Panc1 (cell line): ENCODE data around the gene LIPC. TPM values are rescaled to one million over a fixed set of nuclear protein-coding genes. Genes with fewer than 3 reads are reported as not detected.

Experiments
- ATAC-seq: fragments of 200-7000 bp; cut with Tn5 transposase; 2 replicates; pipeline ENCODE4 v1.9.1; 2020; ENCODE audit warnings: mild to moderate bottlenecking, moderate library complexity
- BruUV-seq: library from RNA; stranded (reverse); fragments of 400-500 nt; replicated peaks from 2 replicates; lab custom pipeline; 2021; lab: Mats Ljungman, UMichigan
- CTCF ChIA-PET: fragments of 300-600 bp; sonication (Branson Sonifier 250); formaldehyde crosslinking; loops from one replicate; lab custom pipeline; 2022; ENCODE audit warnings: antibody characterized with exemption; lab: Charles Lee
- POLR2A ChIA-PET: fragments of 300-600 bp; sonication (Branson Sonifier 250); formaldehyde crosslinking; loops from one replicate; lab custom pipeline; 2022; ENCODE audit warnings: antibody characterized with exemption; lab: Charles Lee
- DNase-seq: peaks from one replicate; pipeline ENCODE4 v3.0.0-alpha.2; 2010; ENCODE audit warnings: low read depth, low spot score
- H3K27ac ChIP-seq: 2 replicates; pipeline ENCODE4 v1.5.1; 2011; ENCODE audit warnings: mild to moderate bottlenecking, low read length, inconsistent platforms
- H3K27me3 ChIP-seq: fragments of 200-500 bp; sonication (Bioruptor generic); 2 replicates; pipeline ENCODE4 v1.6.0; 2014; ENCODE audit warnings: low read length, inconsistent platforms; ENCODE audit not compliant: control insufficient read depth, insufficient read depth
- H3K36me3 ChIP-seq: fragments of 200-500 bp; sonication (Bioruptor generic); 2 replicates; pipeline ENCODE4 v1.5.1; 2014; ENCODE audit warnings: inconsistent platforms, mild to moderate bottlenecking, low read length, moderate library complexity; ENCODE audit not compliant: control insufficient read depth, insufficient read depth
- H3K4me1 ChIP-seq: 2 replicates; pipeline ENCODE4 v1.5.1; 2011; ENCODE audit warnings: inconsistent platforms, mild to moderate bottlenecking, low read length, moderate library complexity; ENCODE audit not compliant: control insufficient read depth, insufficient read depth
- H3K4me3 ChIP-seq, 2 experiments: 2 replicates each; pipeline ENCODE4 v1.5.1; 2011 to 2012; ENCODE audit warnings: low read depth in 2 of 2, low read length in 2 of 2, mild to moderate bottlenecking in 2 of 2, inconsistent platforms in 1 of 2, moderate library complexity in 1 of 2
- H3K9me3 ChIP-seq: fragments of 200-500 bp; sonication (Bioruptor generic); 2 replicates; pipeline ENCODE4 v1.5.1; 2014; ENCODE audit warnings: low read depth, mild to moderate bottlenecking, inconsistent platforms, low read length, moderate library complexity; ENCODE audit not compliant: control insufficient read depth, insufficient read depth
- POLR2AphosphoS5 ChIP-seq: IDR thresholded peaks from 2 replicates; pipeline ENCODE4 v1.6.1; 2012; ENCODE audit warnings: mild to moderate bottlenecking, low read depth, low read length, moderate library complexity
- SIN3A ChIP-seq: IDR thresholded peaks from 2 replicates; pipeline ENCODE4 v1.6.1; 2012; ENCODE audit warnings: low read depth, mild to moderate bottlenecking, low read length, moderate library complexity, borderline replicate concordance; ENCODE audit not compliant: insufficient read depth
- TCF7L2 ChIP-seq: IDR thresholded peaks from 2 replicates; pipeline ENCODE4 v1.6.1; 2011; ENCODE audit warnings: mild to moderate bottlenecking, low read depth, low read length, inconsistent platforms
- in situ Hi-C: cut with HindIII; loops from 2 replicates; pipeline ENCODE4 v1.10.0; 2016; ENCODE audit warnings: low sequenced_read_pairs, low pct_unique_long_range_greater_than_20kb
- intact Hi-C: fragments of 100-400 bp; cut with micrococcal nuclease; formaldehyde crosslinking; loops from one replicate; pipeline ENCODE4 v1.10.0; 2022; ENCODE audit not compliant: unreplicated experiment
- total RNA-seq: library from RNA; stranded (reverse); gene quantifications from one replicate; pipeline ENCODE4 v1.2.1, GENCODE V29; 2021; ENCODE audit not compliant: unreplicated experiment
- TF ChIP-seq, protein P1 (sequence below), 2 experiments: IDR thresholded peaks; 2 replicates each; pipeline ENCODE4 v1.6.1; 2011 to 2012; ENCODE audit warnings: low read depth in 2 of 2, control low read depth in 1 of 2, low read length in 1 of 2, mild to moderate bottlenecking in 1 of 2, moderate library complexity in 1 of 2; ENCODE audit not compliant: insufficient read depth in 1 of 2
- TF ChIP-seq, protein P2 (sequence below): fragments of 450-650 bp; IDR thresholded peaks from 2 replicates; pipeline ENCODE4 v1.5.1; 2017; ENCODE audit warnings: mild to moderate bottlenecking

LIPC gene
- total RNA-seq, 1 experiment from 2014 or later: not detected

DNA sequence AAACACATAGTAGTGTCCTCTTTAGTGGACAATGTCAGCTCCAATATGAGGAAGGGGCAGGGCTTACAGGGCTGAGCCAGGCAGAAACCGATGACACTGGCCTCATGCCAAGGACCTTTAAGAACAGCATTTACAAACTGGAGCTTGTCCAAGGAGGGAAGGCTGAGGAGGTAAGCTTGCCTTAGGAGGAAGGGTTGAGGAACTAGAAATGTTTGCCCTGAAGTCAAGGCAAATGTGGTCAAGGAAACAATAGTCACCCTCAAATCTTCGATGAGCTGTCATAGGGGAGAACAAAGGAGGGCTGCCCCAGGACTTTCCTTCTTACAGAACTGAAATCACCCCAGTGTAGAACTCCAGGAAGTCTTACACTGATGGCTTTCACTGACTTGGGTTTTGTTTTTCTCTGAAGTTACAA, 136.4 kb downstream of the LIPC start:
- ChIA-PET POLR2A (interaction anchor here (0.7 kb wide), 1 partner anchor 269 kb away, joined by 6 read pairs; no protein-coding TSS in a partner anchor), CTCF (no interaction called here)
- no peaks in the 10 kb centered on the region for H3K36me3 ChIP-seq
- DNase-seq (no peak), ATAC-seq (no peak)
- no peaks in the 10 kb centered on the region for H3K4me1 ChIP-seq
- TF ChIP-seq, protein P1, sequence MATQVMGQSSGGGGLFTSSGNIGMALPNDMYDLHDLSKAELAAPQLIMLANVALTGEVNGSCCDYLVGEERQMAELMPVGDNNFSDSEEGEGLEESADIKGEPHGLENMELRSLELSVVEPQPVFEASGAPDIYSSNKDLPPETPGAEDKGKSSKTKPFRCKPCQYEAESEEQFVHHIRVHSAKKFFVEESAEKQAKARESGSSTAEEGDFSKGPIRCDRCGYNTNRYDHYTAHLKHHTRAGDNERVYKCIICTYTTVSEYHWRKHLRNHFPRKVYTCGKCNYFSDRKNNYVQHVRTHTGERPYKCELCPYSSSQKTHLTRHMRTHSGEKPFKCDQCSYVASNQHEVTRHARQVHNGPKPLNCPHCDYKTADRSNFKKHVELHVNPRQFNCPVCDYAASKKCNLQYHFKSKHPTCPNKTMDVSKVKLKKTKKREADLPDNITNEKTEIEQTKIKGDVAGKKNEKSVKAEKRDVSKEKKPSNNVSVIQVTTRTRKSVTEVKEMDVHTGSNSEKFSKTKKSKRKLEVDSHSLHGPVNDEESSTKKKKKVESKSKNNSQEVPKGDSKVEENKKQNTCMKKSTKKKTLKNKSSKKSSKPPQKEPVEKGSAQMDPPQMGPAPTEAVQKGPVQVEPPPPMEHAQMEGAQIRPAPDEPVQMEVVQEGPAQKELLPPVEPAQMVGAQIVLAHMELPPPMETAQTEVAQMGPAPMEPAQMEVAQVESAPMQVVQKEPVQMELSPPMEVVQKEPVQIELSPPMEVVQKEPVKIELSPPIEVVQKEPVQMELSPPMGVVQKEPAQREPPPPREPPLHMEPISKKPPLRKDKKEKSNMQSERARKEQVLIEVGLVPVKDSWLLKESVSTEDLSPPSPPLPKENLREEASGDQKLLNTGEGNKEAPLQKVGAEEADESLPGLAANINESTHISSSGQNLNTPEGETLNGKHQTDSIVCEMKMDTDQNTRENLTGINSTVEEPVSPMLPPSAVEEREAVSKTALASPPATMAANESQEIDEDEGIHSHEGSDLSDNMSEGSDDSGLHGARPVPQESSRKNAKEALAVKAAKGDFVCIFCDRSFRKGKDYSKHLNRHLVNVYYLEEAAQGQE (IDR thresholded peaks at IDR 0.05; ENCODE audit: insufficient read depth in 1 of 2, low read depth in 2 of 2, low read length in 1 of 2): no peak
- TF ChIP-seq, protein P2, sequence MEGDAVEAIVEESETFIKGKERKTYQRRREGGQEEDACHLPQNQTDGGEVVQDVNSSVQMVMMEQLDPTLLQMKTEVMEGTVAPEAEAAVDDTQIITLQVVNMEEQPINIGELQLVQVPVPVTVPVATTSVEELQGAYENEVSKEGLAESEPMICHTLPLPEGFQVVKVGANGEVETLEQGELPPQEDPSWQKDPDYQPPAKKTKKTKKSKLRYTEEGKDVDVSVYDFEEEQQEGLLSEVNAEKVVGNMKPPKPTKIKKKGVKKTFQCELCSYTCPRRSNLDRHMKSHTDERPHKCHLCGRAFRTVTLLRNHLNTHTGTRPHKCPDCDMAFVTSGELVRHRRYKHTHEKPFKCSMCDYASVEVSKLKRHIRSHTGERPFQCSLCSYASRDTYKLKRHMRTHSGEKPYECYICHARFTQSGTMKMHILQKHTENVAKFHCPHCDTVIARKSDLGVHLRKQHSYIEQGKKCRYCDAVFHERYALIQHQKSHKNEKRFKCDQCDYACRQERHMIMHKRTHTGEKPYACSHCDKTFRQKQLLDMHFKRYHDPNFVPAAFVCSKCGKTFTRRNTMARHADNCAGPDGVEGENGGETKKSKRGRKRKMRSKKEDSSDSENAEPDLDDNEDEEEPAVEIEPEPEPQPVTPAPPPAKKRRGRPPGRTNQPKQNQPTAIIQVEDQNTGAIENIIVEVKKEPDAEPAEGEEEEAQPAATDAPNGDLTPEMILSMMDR: no peak
- TF ChIP-seq POLR2AphosphoS5: no peak
- no peak for TF ChIP-seq TCF7L2
- no peak for TF ChIP-seq SIN3A
- intact Hi-C loops (no loop called here), in situ Hi-C loops (no loop called here)
- no peak overlapping the region for H3K27ac ChIP-seq
- H3K4me3 ChIP-seq: no peak overlapping the region
- no TSS peak for BruUV-seq
- H3K27me3 ChIP-seq: no peaks in the 10 kb centered on the region; the same call in 1 of the 2 replicates
- no peaks in the 10 kb centered on the region for H3K9me3 ChIP-seq

DNA sequence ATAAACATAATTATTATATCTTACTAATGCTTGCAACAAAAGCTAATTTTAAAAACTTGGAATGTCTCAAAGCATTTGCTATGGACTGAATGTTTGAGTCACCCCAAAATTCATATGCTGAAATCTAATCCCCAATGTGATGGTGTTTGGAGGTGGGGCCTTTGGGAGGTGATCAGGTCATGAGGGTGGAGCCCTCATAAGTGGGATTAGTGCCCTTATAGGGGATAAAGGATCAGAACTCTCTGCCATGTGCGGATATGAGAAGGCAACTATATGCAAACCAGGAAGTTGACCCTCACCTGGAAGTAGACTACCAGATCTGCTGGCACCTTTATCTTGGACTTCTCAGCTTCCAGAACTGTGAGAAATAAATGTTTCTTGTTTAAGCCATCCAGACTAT, 137.7 kb downstream of the LIPC start:
- no peaks in the 10 kb centered on the region for H3K36me3 ChIP-seq
- DNase-seq (no peak), ATAC-seq (no peak)
- BruUV-seq: no TSS peak
- no peaks in the 10 kb centered on the region; the same call in 1 of the 2 replicates for H3K27me3 ChIP-seq
- ChIA-PET POLR2A (no interaction called here), CTCF (no interaction called here)
- intact Hi-C loops: no loop called here
- in situ Hi-C loops: no loop called here
- H3K27ac ChIP-seq: no peak overlapping the region
- no peaks in the 10 kb centered on the region for H3K9me3 ChIP-seq
- TF ChIP-seq SIN3A (no peak), TCF7L2 (no peak)
- TF ChIP-seq, protein P1 (IDR thresholded peaks at IDR 0.05; ENCODE audit: insufficient read depth in 1 of 2, low read depth in 2 of 2, low read length in 1 of 2): no peak
- no peaks in the 10 kb centered on the region for H3K4me1 ChIP-seq
- H3K4me3 ChIP-seq: no peak overlapping the region
